OCI-LY1 (cell line): ENCODE measurements around the gene CHCHD6.

Experiments used
- H2AFZ ChIP-seq: fragments of 200-600 bp; sonication (generic), shearing (Covaris generic); 2 replicates; pipeline ENCODE4 v1.6.0; 2014; ENCODE audit warnings: antibody characterized with exemption, mild to moderate bottlenecking, low read length
- H3F3A ChIP-seq: fragments of 200-600 bp; sonication (generic), shearing (Covaris generic); 2 replicates; pipeline ENCODE4 v1.6.0; 2014; ENCODE audit warnings: mild to moderate bottlenecking, antibody characterized with exemption, low read length, moderate library complexity; ENCODE audit not compliant: insufficient read depth
- H3K27ac ChIP-seq: fragments of 200-600 bp; sonication (generic); 2 replicates; pipeline ENCODE4 v1.5.1; 2014; ENCODE audit warnings: low read length, mixed run types, mild to moderate bottlenecking, low read depth; ENCODE audit not compliant: poor library complexity, severe bottlenecking
- H3K27me3 ChIP-seq: fragments of 200-600 bp; sonication (generic); 2 replicates; pipeline ENCODE4 v1.6.0; 2014; ENCODE audit warnings: antibody characterized with exemption, mild to moderate bottlenecking, low read length, moderate library complexity; ENCODE audit not compliant: insufficient read depth
- H3K36me3 ChIP-seq: fragments of 200-600 bp; sonication (generic); 2 replicates; pipeline ENCODE4 v1.6.1; 2014; ENCODE audit warnings: mild to moderate bottlenecking, antibody characterized with exemption, low read length, moderate library complexity, mixed read lengths; ENCODE audit not compliant: insufficient read depth
- H3K4me1 ChIP-seq: fragments of 200-600 bp; sonication (generic); 2 replicates; pipeline ENCODE4 v1.5.1; 2014; ENCODE audit warnings: mild to moderate bottlenecking, low read length, moderate library complexity; ENCODE audit not compliant: insufficient read depth, severe bottlenecking
- H3K4me2 ChIP-seq: fragments of 200-600 bp; sonication (generic), shearing (Covaris generic); 2 replicates; pipeline ENCODE4 v1.6.1; 2014; ENCODE audit warnings: low read length
- H3K4me3 ChIP-seq: fragments of 200-600 bp; sonication (generic); 2 replicates; pipeline ENCODE4 v1.5.1; 2014; ENCODE audit warnings: low read length, low read depth, mild to moderate bottlenecking, mixed read lengths; ENCODE audit not compliant: poor library complexity, severe bottlenecking
- H3K79me2 ChIP-seq: fragments of 200-600 bp; shearing (Covaris generic); 2 replicates; pipeline ENCODE4 v1.6.1; 2016; ENCODE audit warnings: mixed run types, low read length, mixed read lengths; ENCODE audit not compliant: insufficient read depth
- H3K9ac ChIP-seq: fragments of 200-600 bp; sonication (generic), shearing (Covaris generic); 2 replicates; pipeline ENCODE4 v1.6.1; 2014; ENCODE audit warnings: mild to moderate bottlenecking, low read length, mixed read lengths
- H3K9me2 ChIP-seq: fragments of 200-600 bp; sonication (generic), shearing (Covaris generic); 2 replicates; pipeline ENCODE4 v1.6.1; 2014; ENCODE audit warnings: low read depth, mild to moderate bottlenecking, low read length, mixed read lengths
- H3K9me3 ChIP-seq: fragments of 200-600 bp; shearing (Covaris generic); 2 replicates; pipeline ENCODE4 v1.6.1; 2014; ENCODE audit warnings: low read length, mixed read lengths
- H4K20me1 ChIP-seq: fragments of 200-600 bp; sonication (generic), shearing (Covaris generic); 2 replicates; pipeline ENCODE4 v1.6.0; 2016; ENCODE audit warnings: mild to moderate bottlenecking, low read length; ENCODE audit not compliant: insufficient read depth
- CTCF ChIP-seq: fragments of 200-600 bp; sonication (generic), shearing (Covaris generic); IDR thresholded peaks from 2 replicates; pipeline ENCODE4 v1.5.1; 2017; ENCODE audit warnings: mild to moderate bottlenecking, antibody characterized with exemption, low read length, moderate library complexity, mixed read lengths
- EZH2 ChIP-seq: fragments of 200-600 bp; sonication (generic), shearing (Covaris generic); IDR thresholded peaks from 2 replicates; pipeline ENCODE4 v1.8.0; 2017; ENCODE audit warnings: borderline replicate concordance, mixed run types, mild to moderate bottlenecking, antibody characterized with exemption, low read length, moderate library complexity, mixed read lengths

CHCHD6 gene

DNA sequence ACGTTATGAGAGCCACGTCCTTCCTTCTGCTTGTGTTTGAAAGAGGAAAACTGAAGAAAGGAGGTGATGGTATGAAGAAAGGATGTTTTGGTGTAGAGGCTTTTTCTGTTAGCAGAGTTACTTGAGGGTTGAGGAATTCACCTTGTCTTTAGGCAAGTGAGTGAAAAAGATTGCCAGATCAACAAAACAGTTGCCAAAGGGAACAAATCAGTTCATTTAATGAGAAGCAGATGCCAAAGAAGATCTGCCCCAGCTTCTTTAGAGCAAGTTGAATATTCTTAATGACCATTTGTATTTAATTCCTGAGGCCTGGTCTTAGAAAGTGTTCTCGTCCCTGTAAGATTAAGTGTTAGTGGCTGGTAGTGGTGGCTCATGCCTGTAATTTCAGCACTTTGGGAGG is 2.6 kb downstream of the CHCHD6 start:
- H3K4me2 ChIP-seq: no peak overlapping the region
- no peak overlapping the region for H3K9ac ChIP-seq
- H3K27ac ChIP-seq: no peak overlapping the region
- H3K4me1 ChIP-seq: peaks cover 12% of the 10 kb centered on the region
- no peak for TF ChIP-seq CTCF
- TF ChIP-seq EZH2: no peak
- no peak overlapping the region for H2AFZ ChIP-seq
- no peak overlapping the region for H3K4me3 ChIP-seq
- no peaks in the 10 kb centered on the region; the same call in 1 of the 2 replicates for H3K9me3 ChIP-seq
- H3K9me2 ChIP-seq: no peaks in the 10 kb centered on the region
- no peaks in the 10 kb centered on the region for H3K36me3 ChIP-seq
- no peaks in the 10 kb centered on the region; the same call in 1 of the 2 replicates for H3K27me3 ChIP-seq
- H4K20me1 ChIP-seq: no peaks in the 10 kb centered on the region
- H3F3A ChIP-seq: no peaks in the 10 kb centered on the region
- no peaks in the 10 kb centered on the region for H3K79me2 ChIP-seq

DNA sequence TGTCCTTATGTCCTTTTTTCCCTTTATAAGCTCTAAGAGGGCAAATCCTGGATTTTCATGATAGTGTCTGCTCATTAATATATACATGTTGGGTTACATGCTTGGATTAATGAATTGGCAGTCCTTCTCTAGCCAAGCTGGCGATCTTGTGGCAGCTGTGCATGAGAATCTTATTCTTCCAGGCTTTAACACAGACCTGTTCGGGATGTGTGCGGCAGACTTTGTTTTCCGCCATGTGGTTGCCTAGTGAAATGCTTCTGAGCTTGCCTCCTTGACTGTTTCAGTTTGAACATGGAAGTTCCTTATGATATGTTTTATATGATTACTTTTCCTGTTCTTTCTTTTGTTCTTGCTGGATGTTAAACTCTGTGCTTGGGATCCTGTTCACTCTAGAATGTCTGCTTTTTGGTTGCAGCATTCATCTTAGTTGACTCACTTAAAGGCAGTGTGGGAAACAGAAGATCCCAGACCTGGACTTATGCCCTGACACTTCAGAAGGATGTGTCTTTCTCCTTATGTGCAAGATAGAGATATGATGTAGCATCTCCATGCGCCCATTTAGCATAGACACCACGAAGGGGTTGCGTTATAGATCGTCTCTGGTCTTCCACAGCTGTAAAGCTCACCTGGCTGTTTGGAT is 7.2 kb downstream of the CHCHD6 start:
- Histone ChIP-seq H3K36me3 (no peaks in the 10 kb centered on the region), H3K4me1 (no peaks in the 10 kb centered on the region), H4K20me1 (no peaks in the 10 kb centered on the region), H3K4me2 (no peak overlapping the region), H3F3A (no peaks in the 10 kb centered on the region), H3K9me2 (no peaks in the 10 kb centered on the region), H3K4me3 (no peak overlapping the region), H3K79me2 (no peaks in the 10 kb centered on the region), H3K27me3 (peaks cover 3% of the 10 kb centered on the region; the same call in 1 of the 2 replicates), H3K27ac (no peak overlapping the region), H2AFZ (no peak overlapping the region), H3K9ac (no peak overlapping the region), H3K9me3 (no peaks in the 10 kb centered on the region)
- TF ChIP-seq CTCF: no peak
- no peak for TF ChIP-seq EZH2

DNA sequence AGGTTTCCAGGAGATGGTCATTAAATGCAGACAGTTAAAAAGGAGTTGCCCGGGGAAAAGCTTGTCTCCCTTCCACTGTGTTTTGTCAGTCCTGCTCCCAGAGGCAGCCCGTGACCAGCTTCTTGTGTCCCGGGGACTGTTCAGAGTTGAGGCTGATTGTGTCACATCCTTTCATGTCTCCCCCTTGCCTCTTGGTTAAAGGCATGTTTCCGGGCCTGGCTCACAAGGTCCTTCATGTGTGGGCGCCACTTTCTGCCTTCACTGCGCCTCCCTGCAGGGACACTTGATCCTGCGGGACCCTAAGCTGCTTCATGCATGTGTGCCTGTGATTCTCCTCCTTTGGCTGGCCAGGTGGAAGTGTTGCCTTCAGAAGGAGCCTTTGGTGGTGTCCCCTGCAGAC is 9.2 kb downstream of the CHCHD6 start:
- Histone ChIP-seq H3K27ac (no peak overlapping the region), H3K4me3 (no peak overlapping the region), H2AFZ (no peak overlapping the region), H3K27me3 (peaks cover 3% of the 10 kb centered on the region; the same call in 1 of the 2 replicates), H3K4me1 (no peaks in the 10 kb centered on the region), H3K79me2 (no peaks in the 10 kb centered on the region), H3K9me3 (no peaks in the 10 kb centered on the region), H3F3A (no peaks in the 10 kb centered on the region), H4K20me1 (no peaks in the 10 kb centered on the region), H3K9ac (no peak overlapping the region), H3K4me2 (no peak overlapping the region), H3K9me2 (no peaks in the 10 kb centered on the region), H3K36me3 (no peaks in the 10 kb centered on the region)
- no peak for TF ChIP-seq CTCF
- TF ChIP-seq EZH2: no peak
